Thoracic aorta (tissue), 2 donors: ENCODE measurements around the gene TMEM44. TPM values are rescaled to one million over a fixed set of nuclear protein-coding genes. Genes with fewer than 3 reads are reported as not detected.

Experiments
- ATAC-seq: fragments of 150-250 bp; one replicate; pipeline ENCODE4 v1.8.0; 2017; ENCODE audit warnings: low read depth; ENCODE audit not compliant: insufficient number of reproducible peaks, low FRiP score
- DNase-seq: peaks from one replicate; pipeline ENCODE4 v3.0.0-alpha.2; 2020; ENCODE audit warnings: low spot score
- H3K27ac ChIP-seq, 2 donors: fragments of 200-600 bp; sonication (generic); 1 replicate in 1 of 2; 2 replicates in 1 of 2; pipeline ENCODE4 v1.5.1; 2016; ENCODE audit warnings: mild to moderate bottlenecking in 2 of 2, moderate library complexity in 2 of 2
- H3K27me3 ChIP-seq: fragments of 200-600 bp; sonication (generic); replicated peaks from 2 replicates; pipeline ENCODE4 v1.6.0; 2016; ENCODE audit warnings: mild to moderate bottlenecking; ENCODE audit not compliant: insufficient read depth
- H3K36me3 ChIP-seq: fragments of 200-600 bp; sonication (generic); one replicate; pipeline ENCODE4 v1.5.1; 2016
- H3K4me1 ChIP-seq, 2 donors: fragments of 200-600 bp; sonication (generic); 1 replicate in 1 of 2; 2 replicates in 1 of 2; pipeline versions ENCODE4 v1.5.1 to v1.6.0; 2016; ENCODE audit warnings: low read depth in 2 of 2, mild to moderate bottlenecking in 1 of 2; ENCODE audit not compliant: control insufficient read depth in 1 of 2
- H3K4me3 ChIP-seq: fragments of 200-600 bp; sonication (generic); 2 replicates; pipeline ENCODE4 v1.5.1; 2016; ENCODE audit warnings: mild to moderate bottlenecking
- H3K9me3 ChIP-seq: fragments of 200-600 bp; sonication (generic); 2 replicates; pipeline ENCODE4 v1.5.1; 2016
- CTCF ChIP-seq: fragments of 200-600 bp; sonication (generic); IDR thresholded peaks from one replicate; pipeline ENCODE4 v1.5.1; 2019; ENCODE audit warnings: antibody characterized with exemption
- total RNA-seq, 2 donors: library from RNA; depleted of rRNA; stranded (reverse); fragments of >200 nt; gene quantifications; one replicate each; pipeline versions ENCODE4 v1.1.0 to v1.2.3, GENCODE V29; 2016

The TMEM44 gene
- total RNA-seq, result 10 to 100 TPM; 11.0 to 11.5 TPM

GRCh38 chr3:194633349-194634004 lies at the start of gene TMEM44:
TMEM44 (minus strand) TSS chr3:194633419; CDS start chr3:194633215, 204 bp downstream.
- Histone ChIP-seq H3K4me3 (peak within 1 kb of the TSS; percentile 83), H3K27me3 (no peaks in the 10 kb centered on the region)
- DNase-seq, result no peak

GRCh38 chr3:194682694-194683310 lies 49.6 kb upstream of the TMEM44 start:
- peak overlapping the region in 1 of 2 donors; percentile 12 for H3K27ac ChIP-seq
- H3K4me3 ChIP-seq, result peak overlapping the region; percentile 26
- no peaks in the 10 kb centered on the region for H3K36me3 ChIP-seq
- DNase-seq (no peak), ATAC-seq (peak; percentile 63)
- H3K9me3 ChIP-seq, result no peaks in the 10 kb centered on the region
- H3K27me3 ChIP-seq, result no peaks in the 10 kb centered on the region
- peaks cover 9 to 33% of the 10 kb centered on the region in 2 donors for H3K4me1 ChIP-seq
- TF ChIP-seq CTCF, result peak; percentile 80

More at GRCh38 chr3:194633349-194634004, at the start of gene TMEM44:
- H3K27ac ChIP-seq, result peak within 1 kb of the TSS; percentile 34 to 45
- H3K36me3 ChIP-seq, result no peaks in the 10 kb centered on the region
- TF ChIP-seq CTCF, result peak; percentile 59
- peaks cover 0 to 3% of the 10 kb centered on the region in 2 donors for H3K4me1 ChIP-seq
- ATAC-seq, result peak; percentile 61
- H3K9me3 ChIP-seq, result no peaks in the 10 kb centered on the region

- no peak for DNase-seq
- H3K27me3 ChIP-seq, result no peaks in the 10 kb centered on the region
- no peak for ATAC-seq
- no peaks in the 10 kb centered on the region for H3K36me3 ChIP-seq
- no peak for TF ChIP-seq CTCF
- no peak overlapping the region for H3K4me3 ChIP-seq
- no peak overlapping the region for H3K27ac ChIP-seq
- no peaks in the 10 kb centered on the region for H3K9me3 ChIP-seq
- peaks cover 7 to 27% of the 10 kb centered on the region in 2 donors for H3K4me1 ChIP-seq
Observed at GRCh38 chr3:194682189-194682693, 49.0 kb upstream of the TMEM44 start.

DNA sequence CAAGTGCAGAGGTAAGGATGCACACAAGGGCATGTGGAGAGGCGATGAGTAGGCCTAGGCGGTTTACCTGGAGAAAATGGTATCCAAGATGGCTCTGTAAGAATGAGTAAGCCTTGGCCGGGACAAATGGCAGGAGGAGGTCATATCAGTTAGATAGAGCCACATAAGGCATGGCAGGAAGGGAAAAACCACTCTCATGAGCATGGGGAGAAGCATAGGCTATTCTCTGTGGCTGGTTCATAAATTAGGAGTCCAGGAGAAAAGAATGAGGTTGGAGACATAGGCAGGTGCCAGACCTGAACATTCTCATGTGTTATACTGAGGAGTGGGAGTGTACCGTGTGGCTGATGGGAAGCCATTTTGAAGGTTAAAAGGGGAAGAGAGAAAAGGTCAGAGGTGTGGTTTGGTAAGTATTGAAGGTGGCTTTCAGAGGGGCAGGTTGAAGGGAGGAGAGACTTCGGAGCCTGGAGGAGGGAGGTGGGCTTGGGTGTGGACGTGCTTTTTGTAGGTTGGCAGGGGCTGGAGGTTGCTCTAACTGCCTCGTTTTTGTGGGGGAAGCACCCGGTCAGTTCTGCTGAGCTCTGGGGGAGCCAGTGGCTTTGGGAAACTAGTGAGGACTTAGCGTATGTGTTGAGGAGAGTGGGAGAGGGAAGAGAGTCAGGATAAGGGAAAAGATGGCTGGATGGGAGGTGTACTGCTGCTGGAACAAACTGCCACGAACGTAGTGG lies 47.8 kb upstream of the TMEM44 start:
- H3K9me3 ChIP-seq, result no peaks in the 10 kb centered on the region
- no peaks in the 10 kb centered on the region for H3K27me3 ChIP-seq
- peaks cover 2 to 16% of the 10 kb centered on the region in 2 donors for H3K4me1 ChIP-seq
- DNase-seq (no peak), ATAC-seq (no peak)
- no peak for TF ChIP-seq CTCF
- no peak overlapping the region for H3K27ac ChIP-seq
- no peaks in the 10 kb centered on the region for H3K36me3 ChIP-seq
- H3K4me3 ChIP-seq, result no peak overlapping the region

DNA sequence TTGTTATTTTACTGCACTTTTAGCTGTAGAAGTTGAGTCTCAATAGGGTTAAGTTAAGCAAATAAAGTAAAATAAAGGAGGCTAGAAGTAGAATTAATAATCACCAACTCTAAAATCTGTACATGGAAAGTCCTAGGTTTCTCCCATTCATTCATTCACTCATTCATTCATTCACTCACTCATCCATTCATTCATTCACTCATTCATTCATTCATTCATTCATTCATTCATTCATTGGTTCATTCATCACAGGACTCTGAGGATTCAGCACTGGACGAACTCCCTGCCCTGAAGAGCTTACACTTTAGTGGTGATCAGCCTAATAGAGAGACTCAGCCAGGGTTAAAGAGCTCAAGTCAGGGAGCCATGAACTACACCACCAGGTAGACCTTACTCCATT lies 43.3 kb upstream of the TMEM44 start:
- no peaks in the 10 kb centered on the region for H3K36me3 ChIP-seq
- H3K4me1 ChIP-seq, result peaks cover under 1% of the 10 kb centered on the region in 2 donors
- no peak overlapping the region for H3K4me3 ChIP-seq
- H3K27me3 ChIP-seq, result no peaks in the 10 kb centered on the region
- DNase-seq, result no peak
- no peak for ATAC-seq
- H3K9me3 ChIP-seq, result no peaks in the 10 kb centered on the region
- TF ChIP-seq CTCF, result no peak
- H3K27ac ChIP-seq, result no peak overlapping the region
